Right lobe of liver (tissue), 4 donors: ENCODE measurements around the gene CTXN2.

ENCODE experiments used
- CTCF ChIP-seq, 4 donors: fragments of 200-600 bp in 3 of 4; fragments of 450-650 bp in 1 of 4; IDR thresholded peaks; one replicate each; pipeline versions ENCODE4 v1.5.1 to v1.8.0; 2016 to 2022; ENCODE audit warnings: antibody characterized with exemption in 4 of 4, mild to moderate bottlenecking in 2 of 4
- POLR2A ChIP-seq: fragments of 450-650 bp; IDR thresholded peaks from one replicate; pipeline ENCODE4 v1.6.1; 2017; ENCODE audit warnings: antibody characterized with exemption, mild to moderate bottlenecking
- donor health status: DM: no; HTN: no; CAD: no.
- donor health status: DM: no; HTN: no; CAD: no.
- donor health status: DM: no; HTN: yes; CAD: no.

GRCh38 chr15:48222627-48223026 lies 31.2 kb downstream of the CTXN2 start:
- no peak for TF ChIP-seq CTCF (IDR thresholded peaks at IDR 0.05)
- no peak for TF ChIP-seq POLR2A
